ENCODE data around the gene APOM.

The APOM gene

DNA sequence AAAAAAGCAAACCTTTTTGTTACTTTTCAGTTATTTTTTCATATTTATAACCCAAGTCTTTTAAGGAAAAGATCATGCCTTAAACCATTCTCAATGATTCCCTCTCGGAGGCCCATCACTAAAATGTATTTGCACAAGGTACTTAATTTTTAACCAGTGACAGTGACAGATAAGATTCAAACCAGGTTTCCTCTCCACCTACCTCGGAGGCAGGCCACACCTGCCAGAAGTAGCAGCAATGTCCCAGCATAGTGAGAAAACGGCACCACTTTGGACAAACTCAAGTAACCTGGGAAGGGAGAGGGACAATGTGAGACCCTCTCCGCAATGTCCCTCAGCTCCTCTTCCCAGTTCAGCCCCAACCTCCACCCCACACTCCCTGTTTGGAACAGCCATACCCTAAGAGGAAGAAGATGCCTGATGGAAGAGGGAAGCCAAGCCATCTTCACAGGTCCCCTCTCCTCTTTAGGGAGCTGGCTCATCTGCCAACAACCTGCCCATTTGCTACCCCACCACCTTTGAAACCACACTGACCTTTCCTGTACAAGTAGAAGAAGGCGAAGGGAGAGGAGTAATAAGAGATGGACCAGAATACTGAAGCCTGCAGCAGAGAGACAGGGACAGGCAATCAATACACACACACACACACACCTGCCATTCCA lies 45.2 kb downstream of the APOM start:
- in situ Hi-C loops (cut with MboI; ENCODE audit: low sequenced_read_pairs) = no loop called here

DNA sequence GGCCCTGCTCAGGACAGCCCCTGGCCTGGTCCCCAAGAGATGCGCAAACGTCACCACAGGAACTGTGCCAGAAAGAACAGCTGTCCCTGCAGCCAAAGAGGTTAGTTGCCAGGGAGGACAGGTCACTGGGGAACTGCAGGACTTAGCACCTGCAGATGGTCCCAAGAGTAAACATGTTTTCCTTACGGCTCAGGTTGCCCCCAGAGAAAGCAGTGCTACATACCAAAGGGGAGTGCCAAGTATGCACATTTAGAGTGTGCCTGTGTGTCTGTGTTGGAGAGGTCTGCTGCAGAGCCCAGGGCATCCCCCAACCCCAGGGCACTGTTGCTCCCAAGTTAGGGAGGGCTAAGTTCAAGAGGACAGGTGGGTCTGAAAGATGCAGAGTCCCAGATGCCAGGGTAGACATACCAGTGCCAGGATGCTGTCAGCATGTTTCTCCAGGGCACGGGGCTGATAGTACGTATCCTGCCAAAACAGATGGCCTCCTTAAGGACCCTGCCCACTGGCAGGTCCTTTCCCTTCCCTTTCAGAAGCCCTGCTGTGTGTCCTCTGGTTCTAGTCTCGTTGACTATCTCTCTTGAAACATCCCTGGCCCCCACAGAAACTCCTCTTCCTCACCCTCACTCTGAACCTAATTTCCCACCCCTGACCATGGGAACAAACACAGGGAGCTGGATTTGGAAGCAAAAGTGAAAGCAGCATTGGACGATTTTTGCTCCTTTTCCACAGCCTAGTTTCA lies 46.1 kb downstream of the APOM start:
- in situ Hi-C loops (cut with MboI; ENCODE audit: low sequenced_read_pairs) = no loop called here

DNA sequence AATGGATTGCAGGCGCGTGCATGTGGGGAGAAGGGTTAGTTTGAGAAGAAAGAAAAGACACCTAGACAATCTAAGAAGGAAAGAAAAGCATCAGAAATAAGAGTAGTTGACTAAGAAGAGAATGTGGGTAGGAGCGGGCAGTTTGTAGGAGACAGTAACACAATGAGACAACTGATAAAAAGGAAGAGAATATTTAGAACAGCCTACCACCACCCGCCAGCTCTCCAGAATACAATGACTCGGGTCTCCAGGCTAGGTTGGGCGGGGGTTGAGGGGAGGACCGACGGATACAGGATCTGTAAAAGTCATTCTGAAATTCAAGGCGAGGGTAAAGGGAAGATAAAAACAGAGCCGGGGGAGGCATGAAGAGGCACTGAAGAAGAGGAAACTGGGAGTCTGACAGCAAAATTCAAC lies 46.7 kb downstream of the APOM start:
- in situ Hi-C loops (cut with MboI; ENCODE audit: low sequenced_read_pairs) = no loop called here

DNA sequence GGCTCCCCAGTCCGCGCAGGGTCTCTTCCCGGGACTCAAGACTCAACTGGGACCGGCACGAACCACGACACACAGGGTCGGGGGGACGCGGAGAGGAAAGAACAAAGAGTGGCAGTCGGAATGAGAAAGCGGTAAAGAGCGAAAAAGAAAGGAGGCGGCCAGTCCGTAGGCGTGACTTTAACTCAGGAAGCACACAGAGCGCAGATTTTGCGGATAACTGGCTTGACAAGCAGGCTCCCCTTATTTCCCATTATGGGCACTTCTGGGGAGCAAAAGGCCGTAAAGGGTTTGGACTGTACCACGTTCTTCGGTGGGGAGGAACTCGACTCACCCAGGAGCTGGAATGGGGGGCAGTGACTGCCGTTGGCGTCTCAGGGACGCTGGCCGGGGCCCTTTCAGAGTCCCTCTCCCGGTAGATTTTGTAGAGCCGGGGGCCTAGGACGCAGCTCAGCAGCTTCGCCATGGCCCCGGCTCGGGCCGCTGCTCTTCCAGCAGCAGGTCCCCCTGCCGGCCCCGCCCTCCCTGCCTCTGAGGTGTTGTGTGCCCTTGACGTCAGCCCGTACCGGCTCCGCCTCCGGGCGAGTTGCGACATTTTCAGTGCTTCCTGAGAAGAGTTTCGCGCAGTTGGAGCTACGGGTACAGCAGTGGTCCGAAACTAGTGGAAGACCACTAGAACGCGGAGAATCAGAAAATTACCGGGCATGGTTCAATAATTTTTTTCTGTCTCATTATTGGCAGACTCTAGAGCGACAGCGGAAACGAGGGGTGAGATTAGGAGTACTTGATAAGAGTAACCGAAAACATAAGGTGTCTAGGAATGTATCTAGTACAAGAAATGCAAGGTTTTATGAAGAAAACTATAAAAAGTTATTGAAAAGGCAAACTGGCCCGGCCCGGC lies 47.4 kb downstream of the APOM start, which contains the start of gene ABHD16A:
Gene ABHD16A, minus strand, starts transcription at position 506 of the 898 bp plus-strand sequence. Its CDS starts 43 bp downstream, at position 463.
- in situ Hi-C loops (cut with MboI; ENCODE audit: low sequenced_read_pairs) = no loop called here

DNA sequence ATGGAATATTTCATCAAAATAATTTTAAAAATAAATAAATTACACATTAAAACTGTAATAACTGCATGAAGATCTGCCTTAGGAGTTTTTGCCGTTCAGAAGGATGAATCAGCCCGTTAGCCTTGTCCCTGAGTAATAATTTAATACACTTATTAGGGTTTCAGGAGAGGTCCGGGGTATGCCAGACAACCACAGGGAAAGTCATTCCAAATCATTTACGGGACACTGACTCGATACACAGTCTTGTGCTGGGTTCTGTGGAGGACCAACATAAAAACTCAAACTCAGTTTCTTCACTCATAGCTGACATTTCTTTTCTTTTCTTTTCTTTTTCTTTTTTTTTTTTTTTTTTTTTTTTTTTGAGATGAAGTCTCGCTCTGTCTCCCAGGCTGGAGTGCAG lies 50.2 kb downstream of the APOM start:
- in situ Hi-C loops (cut with MboI; ENCODE audit: low sequenced_read_pairs) = no loop called here

DNA sequence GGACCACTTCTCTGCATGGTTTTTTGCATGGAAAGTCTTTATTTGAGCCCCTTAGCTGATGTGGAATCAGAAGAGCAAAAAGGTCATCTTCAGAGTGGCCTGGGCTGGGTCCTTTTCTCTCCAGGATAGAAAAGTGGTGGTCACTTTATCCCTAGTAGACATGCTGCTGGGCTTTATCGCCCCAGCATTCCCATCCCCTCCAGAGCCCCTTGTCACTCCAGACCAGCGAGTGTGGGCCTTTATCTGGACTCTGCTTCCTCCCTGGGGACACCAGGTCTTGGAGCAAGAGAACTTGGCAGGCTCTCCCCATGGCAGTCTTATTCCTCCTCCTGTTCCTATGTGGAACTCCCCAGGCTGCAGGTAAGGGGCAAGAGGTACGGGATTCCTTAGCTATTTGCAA lies 50.9 kb downstream of the APOM start, which contains the start of gene LY6G6F:
Gene LY6G6F, plus strand, starts transcription at position 268 of the 400 bp plus-strand sequence. Its CDS starts 41 bp downstream, at position 309.
- in situ Hi-C loops (cut with MboI; ENCODE audit: low sequenced_read_pairs) = no loop called here

DNA sequence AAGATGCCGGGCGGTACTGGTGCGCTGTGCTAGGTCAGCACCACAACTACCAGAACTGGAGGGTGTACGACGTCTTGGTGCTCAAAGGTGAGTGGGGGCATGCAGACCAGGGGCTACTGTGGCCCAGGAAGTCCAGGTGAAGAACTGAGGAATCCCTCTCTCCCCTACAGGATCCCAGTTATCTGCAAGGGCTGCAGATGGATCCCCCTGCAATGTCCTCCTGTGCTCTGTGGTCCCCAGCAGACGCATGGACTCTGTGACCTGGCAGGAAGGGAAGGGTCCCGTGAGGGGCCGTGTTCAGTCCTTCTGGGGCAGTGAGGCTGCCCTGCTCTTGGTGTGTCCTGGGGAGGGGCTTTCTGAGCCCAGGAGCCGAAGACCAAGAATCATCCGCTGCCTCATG lies 52.0 kb downstream of the APOM start:
- in situ Hi-C loops (cut with MboI; ENCODE audit: low sequenced_read_pairs) = no loop called here
